Left lung (tissue), 10 donors: Measurements from ENCODE around the gene OCSTAMP. TPM values are rescaled to one million over a fixed set of nuclear protein-coding genes. Genes with fewer than 3 reads are reported as not detected.

Experiments
- ATAC-seq: fragments of 200-7000 bp; cut with Tn5 transposase; one replicate; pipeline ENCODE4 v1.9.1; 2020; ENCODE audit warnings: moderate library complexity
- DNase-seq, 4 donors: peaks; one replicate each; pipeline ENCODE4 v3.0.0-alpha.2; 2013 to 2020
- H3K27ac ChIP-seq, 2 donors: fragments of 200-600 bp; sonication (generic) in 1 of 2; one replicate each; pipeline versions ENCODE4 v1.5.0 to v1.8.0; 2020 to 2021
- H3K27me3 ChIP-seq, 2 donors: fragments of 200-600 bp; sonication (generic) in 1 of 2; one replicate each; pipeline versions ENCODE4 v1.5.0 to v1.8.0; 2020 to 2021
- H3K36me3 ChIP-seq, 2 donors: fragments of 200-600 bp; sonication (generic) in 1 of 2; one replicate each; pipeline versions ENCODE4 v1.5.0 to v1.8.0; 2020 to 2021
- H3K4me1 ChIP-seq, 2 donors: fragments of 200-600 bp; one replicate each; pipeline ENCODE4 v1.8.0; 2021
- H3K4me3 ChIP-seq, 2 donors: fragments of 200-600 bp; sonication (generic) in 1 of 2; one replicate each; pipeline versions ENCODE4 v1.5.0 to v1.8.0; 2020 to 2021; ENCODE audit warnings: mild to moderate bottlenecking in 1 of 2
- H3K9me3 ChIP-seq, 2 donors: fragments of 200-600 bp; sonication (generic) in 1 of 2; one replicate each; pipeline versions ENCODE4 v1.5.0 to v1.8.0; 2020 to 2021
- intact Hi-C, 2 donors: fragments of 100-400 bp; cut with DNase I; formaldehyde crosslinking; loops; one replicate each; pipeline versions ENCODE4 v1.11.2 to v1.14.2; 2022
- polyA plus RNA-seq, 6 donors: library from polyadenylated mRNA; unstranded; fragments of 120-200 nt; gene quantifications; one replicate each; pipeline ENCODE4 v1.2.1, GENCODE V29; 2013; ENCODE audit not compliant: insufficient read length in 6 of 6
- total RNA-seq, 2 donors: library from RNA; stranded (reverse); fragmentation: NEBNext Ultra II Directional; extraction: Animal tissue kit (Norgen Biotek cat#: 25700); gene quantifications; one replicate each; pipeline ENCODE4 v1.2.1, GENCODE V29; 2021
- TF ChIP-seq, protein P1 (sequence below), 2 donors: fragments of 200-600 bp; sonication (generic) in 1 of 2; IDR thresholded peaks; one replicate each; pipeline versions ENCODE4 v1.5.0 to v1.8.0; 2021; ENCODE audit warnings: antibody characterized with exemption in 2 of 2
- donor health status: DM: no; HTN: yes; CAD: no.
- donor health status: DM: no; HTN: no; CAD: no.

The OCSTAMP gene
- total and polyA plus RNA-seq, 8 donors, result not detected

DNA sequence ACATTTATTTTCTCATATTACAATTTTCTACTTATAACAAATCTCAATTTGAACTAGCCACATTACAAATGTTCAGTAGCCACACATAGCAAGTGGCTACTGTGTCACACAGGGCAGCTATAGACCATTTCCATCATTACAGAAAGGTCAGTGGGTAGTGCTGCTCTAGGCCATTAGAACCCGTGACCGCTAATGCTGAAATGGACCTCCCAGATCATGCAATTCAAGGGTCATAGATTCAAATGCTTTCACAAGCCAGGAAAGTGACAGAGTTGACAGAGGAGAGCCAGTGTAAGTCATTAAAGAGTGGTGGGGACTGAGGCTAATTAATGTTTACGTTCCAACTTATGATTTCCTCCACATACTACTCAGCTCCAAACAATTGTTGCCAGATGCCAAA is 3.5 kb upstream of the OCSTAMP start:
- intact Hi-C loops, result no loop called here
- no peak overlapping the region for H3K27ac ChIP-seq
- peaks cover 0 to 14% of the 10 kb centered on the region in 2 donors for H3K4me1 ChIP-seq
- no peak for DNase-seq
- TF ChIP-seq, protein P1, sequence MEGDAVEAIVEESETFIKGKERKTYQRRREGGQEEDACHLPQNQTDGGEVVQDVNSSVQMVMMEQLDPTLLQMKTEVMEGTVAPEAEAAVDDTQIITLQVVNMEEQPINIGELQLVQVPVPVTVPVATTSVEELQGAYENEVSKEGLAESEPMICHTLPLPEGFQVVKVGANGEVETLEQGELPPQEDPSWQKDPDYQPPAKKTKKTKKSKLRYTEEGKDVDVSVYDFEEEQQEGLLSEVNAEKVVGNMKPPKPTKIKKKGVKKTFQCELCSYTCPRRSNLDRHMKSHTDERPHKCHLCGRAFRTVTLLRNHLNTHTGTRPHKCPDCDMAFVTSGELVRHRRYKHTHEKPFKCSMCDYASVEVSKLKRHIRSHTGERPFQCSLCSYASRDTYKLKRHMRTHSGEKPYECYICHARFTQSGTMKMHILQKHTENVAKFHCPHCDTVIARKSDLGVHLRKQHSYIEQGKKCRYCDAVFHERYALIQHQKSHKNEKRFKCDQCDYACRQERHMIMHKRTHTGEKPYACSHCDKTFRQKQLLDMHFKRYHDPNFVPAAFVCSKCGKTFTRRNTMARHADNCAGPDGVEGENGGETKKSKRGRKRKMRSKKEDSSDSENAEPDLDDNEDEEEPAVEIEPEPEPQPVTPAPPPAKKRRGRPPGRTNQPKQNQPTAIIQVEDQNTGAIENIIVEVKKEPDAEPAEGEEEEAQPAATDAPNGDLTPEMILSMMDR (IDR thresholded peaks at IDR 0.05), result no peak
- no peaks in the 10 kb centered on the region for H3K36me3 ChIP-seq
- H3K4me3 ChIP-seq, result no peak overlapping the region
- H3K9me3 ChIP-seq, result no peaks in the 10 kb centered on the region
- H3K27me3 ChIP-seq, result peaks cover 0 to 20% of the 10 kb centered on the region in 2 donors
- no peak for ATAC-seq

DNA sequence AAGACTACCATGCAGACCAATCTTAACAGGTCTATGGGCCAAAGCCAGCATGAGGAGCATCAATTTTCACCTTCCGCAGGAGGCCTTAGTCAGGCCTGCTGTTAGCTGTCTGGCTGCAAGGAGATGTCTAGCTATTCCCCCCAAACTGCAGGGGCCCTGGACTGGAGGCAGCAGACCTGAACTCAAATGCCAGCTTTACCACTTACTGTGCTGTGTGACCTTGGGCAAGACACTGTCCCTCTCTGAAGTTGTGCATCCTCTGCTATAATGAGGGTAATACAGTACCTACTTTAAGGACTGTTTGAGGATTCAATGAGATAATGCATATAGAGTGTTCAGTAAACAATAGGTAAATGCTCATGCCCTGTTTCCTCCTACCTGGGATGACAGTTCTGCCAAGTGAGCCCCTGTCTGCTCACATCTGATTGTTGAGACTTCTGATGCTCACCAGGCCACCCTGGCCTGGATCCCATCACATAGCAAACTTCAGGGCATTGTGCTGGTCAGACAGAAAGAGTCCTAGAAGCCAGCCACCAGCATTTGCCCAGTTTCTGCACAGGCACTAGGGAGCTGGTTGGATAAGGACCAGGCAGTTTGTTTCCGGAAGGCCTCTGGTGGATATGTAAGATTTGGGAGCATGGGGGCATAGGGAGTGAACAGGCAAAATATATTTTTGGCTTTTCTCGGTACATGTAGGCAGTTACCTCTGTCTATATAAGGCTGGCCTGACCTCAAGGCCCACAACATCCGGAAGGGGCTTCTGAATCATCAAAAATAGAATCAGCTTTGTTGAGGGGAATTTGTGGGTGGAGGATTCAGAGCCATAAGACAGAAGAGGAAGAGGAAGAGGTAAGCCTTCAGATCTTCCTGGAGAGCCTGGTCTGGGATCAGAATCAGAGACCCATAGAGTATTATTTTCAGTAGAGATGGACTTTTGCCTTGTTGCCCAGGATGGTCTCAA is 2.3 kb upstream of the OCSTAMP start:
- peaks cover 0 to 14% of the 10 kb centered on the region in 2 donors for H3K4me1 ChIP-seq
- H3K9me3 ChIP-seq, result no peaks in the 10 kb centered on the region
- DNase-seq (no peak), ATAC-seq (no peak)
- peaks cover 0 to 23% of the 10 kb centered on the region in 2 donors for H3K27me3 ChIP-seq
- intact Hi-C loops, result no loop called here
- no peak overlapping the region for H3K27ac ChIP-seq
- no peaks in the 10 kb centered on the region for H3K36me3 ChIP-seq
- no peak overlapping the region for H3K4me3 ChIP-seq
- TF ChIP-seq, protein P1 (IDR thresholded peaks at IDR 0.05), result no peak

DNA sequence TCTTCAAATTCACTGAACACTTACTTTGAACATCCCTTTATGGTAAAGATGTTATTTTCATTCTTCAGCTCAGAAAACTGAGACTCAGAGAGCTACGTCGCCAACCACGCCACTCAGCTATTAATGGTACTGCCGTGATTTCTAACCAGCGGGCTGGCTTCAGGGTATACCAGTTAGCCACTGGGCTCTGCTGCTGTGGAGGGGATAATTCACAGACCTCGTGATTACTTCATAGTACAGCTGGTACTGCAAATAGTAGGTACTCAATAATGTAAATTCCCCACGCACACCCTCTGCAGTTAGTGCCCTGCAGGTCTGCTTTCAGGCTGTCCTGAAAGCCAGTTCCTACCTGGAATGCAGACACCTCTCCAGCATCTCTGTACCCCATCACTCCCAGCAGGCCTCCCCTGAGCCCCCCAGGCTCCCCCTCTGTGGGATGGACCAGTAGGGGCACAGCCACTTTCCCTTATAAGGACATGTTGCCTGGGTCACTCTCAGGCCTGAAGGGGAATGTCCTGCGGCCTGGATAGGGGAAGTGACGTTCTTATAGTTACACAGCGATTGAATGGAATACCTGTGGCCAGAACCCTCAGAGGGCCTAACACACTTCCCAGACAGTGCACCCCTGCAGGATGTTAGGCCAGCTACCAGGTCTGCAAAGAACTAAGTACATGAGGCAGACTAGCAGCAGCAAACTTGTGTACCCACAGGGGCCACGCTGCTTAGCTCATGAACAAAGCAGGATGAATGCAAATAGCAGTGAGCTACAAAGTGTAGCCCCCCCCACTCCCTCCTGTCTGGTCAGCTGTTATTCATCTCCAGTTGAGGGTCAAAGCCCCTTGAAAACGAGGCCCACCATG is 1.3 kb upstream of the OCSTAMP start:
- H3K4me1 ChIP-seq, result peaks cover 0 to 14% of the 10 kb centered on the region in 2 donors
- H3K27ac ChIP-seq, result no peak overlapping the region
- intact Hi-C loops, result no loop called here
- ATAC-seq, result no peak
- TF ChIP-seq, protein P1 (IDR thresholded peaks at IDR 0.05), result no peak
- no peak for DNase-seq
- no peaks in the 10 kb centered on the region for H3K9me3 ChIP-seq
- H3K4me3 ChIP-seq, result no peak overlapping the region
- H3K27me3 ChIP-seq, result peaks cover 0 to 33% of the 10 kb centered on the region in 2 donors
- H3K36me3 ChIP-seq, result no peaks in the 10 kb centered on the region

DNA sequence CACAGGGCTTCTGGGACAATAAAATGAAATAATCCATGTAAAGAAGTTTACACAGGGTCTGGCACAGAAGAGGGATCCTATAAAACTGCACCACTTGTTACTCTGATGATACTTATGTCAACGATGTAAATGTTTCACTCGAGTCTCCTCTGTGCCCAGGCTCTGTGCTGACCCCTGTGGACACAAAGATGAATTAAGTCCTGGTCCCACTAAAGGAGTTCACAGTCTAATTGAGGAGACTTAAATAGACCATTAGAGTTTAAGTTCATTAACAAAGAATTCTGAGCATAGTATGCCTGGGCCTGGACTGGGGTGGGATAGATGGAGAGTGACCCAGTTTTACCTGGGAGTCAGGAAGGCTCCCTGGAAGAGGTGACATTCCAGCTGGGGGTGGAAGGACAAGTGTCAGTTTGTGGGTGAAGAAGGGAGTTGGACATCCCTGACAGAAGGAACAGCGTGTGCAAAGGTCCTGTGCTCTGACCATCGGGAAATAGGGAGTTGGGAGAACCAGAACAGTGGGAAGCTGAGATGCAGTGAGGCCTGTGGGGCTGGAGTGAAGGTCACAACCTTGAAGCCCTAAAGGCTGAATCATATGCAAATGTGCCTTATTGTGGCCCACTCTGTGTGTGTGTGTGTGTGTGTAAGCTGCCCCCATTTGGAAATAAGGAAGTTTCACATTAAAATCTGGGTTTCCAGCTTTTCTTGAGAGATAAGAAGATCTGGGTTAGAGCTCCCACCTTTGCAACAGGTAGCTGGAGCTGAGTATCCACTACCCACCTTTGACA is 1.1 kb downstream of the OCSTAMP start:
- Histone ChIP-seq H3K27me3 (peaks cover 0 to 36% of the 10 kb centered on the region in 2 donors), H3K4me1 (peaks cover 0 to 21% of the 10 kb centered on the region in 2 donors), H3K36me3 (no peaks in the 10 kb centered on the region), H3K9me3 (no peaks in the 10 kb centered on the region), H3K27ac (no peak overlapping the region), H3K4me3 (no peak overlapping the region)
- DNase-seq (no peak), ATAC-seq (no peak)
- intact Hi-C loops, result no loop called here
- TF ChIP-seq, protein P1 (IDR thresholded peaks at IDR 0.05), result no peak
